GM21381 (cell line): ENCODE results near the gene SAMD4B.
"Not testable (repeated sequence)": the region's sequence is repeated elsewhere in the genome, so short reads cannot be mapped to it uniquely, and the experiment has no call there.

Source experiments
- ATAC-seq: cut with Tn5 transposase; IDR thresholded peaks from one replicate; pipeline ENCODE4 v1.9.1; 2021; ENCODE audit warnings: mild to moderate bottlenecking, moderate library complexity; ENCODE audit not compliant: unreplicated experiment

Gene SAMD4B

DNA sequence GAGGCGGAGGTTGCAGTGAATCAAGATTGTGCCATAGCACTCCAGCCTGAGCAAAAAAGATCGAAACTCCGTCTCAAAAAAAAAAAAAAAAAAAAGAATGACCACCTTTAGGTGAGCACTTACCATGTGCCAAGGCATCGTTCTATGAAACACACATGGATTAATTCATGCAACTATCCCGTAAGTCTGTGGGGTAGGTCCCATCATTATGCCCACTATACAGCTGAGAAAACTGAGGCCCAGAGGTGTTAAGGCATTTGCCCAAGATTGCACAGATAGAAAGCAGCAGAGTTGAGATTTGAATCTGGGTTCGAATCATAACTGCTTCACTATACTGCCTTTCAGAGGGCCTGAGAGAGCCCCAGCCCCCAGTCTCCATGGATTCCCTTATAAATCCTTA, 8.7 kb upstream of the SAMD4B start:
- ATAC-seq: no peak

DNA sequence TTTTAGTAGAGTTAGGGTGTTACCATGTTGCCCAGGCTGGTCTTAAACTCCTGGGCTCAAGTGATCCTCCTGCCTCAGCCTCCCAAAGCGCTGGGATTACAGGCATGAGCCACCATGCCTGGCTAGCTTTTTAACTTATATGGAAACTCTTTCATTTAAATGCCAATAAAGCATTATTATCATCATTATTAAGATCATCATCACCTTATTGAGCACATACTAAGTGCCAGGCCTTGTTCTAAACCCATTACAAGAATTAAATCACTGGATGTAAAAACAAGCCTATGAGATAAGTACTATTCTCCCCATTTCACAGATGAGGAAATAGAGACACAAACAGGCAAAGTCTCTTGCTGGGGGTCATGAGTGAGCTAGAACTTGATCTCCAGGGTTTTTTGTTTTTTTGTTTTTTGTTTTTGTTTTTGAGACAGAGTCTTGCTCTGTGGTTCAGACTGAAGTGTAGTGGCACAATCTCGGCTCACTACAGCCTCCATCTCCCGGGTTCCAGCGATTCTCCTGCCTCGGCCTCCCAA, 7.7 kb upstream of the SAMD4B start:
- ATAC-seq: no peak

DNA sequence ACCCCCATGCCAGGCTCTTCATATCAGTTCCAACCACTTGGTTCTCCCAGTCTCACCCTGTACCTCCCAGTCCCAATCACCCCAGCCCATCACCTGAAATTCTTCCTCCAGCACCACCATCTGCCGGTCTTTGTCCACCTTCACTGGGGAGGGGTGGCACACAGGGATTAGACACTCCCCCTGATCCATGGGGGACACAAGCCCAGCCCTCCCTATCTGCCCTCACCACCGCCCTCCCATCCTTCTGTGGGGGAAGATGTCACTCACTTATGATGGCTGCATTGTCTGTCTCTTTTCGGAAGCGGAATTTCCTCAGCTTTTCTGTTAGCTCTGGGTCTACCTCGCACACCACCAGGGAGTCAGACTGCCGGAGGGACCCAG, 7.1 kb upstream of the SAMD4B start:
- ATAC-seq: no peak

DNA sequence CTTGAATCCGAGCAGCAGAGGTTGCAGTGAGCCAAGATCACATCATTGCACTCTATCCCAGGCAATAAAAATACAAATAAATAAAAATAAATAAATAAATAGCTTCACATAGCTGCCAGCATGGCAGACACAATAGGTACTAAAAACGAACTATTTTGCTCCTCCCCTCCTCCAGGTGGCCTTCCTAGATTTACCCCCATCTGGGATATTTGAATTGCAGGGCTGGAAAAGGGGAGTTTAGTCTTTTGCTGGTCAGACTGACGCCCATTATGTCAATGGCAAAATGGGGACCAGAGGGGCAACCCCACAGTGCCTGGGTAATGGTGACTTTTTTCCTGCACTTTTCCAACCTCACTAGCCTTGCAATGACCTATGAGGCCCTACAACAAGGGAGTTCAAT, 5.7 kb upstream of the SAMD4B start:
- ATAC-seq: no peak

DNA sequence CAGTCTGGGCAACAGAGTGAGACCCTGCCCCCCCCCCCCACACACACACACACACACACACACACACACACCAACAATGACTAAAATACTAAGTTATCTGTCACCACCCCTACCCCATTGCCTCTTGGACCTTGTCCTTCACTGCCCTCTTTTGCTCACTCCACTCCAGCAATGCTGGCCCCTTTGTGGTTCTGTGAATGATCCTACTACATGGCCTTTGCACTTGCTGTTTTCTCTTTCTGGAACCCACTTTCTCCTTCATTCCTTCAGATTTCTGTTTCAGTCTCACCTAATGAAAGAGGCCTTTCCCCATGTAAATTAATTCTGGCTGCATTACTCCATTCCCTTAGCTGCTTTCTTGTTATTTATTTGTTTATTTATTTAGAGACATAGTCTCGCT, 2.5 kb upstream of the SAMD4B start:
- no peak for ATAC-seq

DNA sequence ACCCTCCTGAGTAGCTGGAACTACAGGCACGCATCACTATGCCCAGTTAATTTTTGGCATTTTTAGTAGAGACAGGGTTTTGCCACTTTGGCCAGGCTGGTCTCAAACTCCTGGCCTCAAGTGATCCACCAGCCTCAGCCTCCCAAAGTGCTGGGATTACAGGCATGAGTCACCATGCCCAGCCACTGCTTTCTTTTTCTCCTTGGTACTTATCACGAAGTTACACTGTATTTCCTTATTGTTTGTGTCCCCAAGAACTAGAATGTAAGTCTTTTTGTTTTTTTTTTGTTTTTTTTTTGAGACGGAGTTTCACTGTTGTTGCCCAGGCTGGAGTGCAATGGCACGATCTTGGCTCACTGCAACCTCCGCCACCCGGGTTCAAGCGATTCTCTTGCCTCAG, 2.1 kb upstream of the SAMD4B start:
- not testable (repeated sequence) for ATAC-seq

DNA sequence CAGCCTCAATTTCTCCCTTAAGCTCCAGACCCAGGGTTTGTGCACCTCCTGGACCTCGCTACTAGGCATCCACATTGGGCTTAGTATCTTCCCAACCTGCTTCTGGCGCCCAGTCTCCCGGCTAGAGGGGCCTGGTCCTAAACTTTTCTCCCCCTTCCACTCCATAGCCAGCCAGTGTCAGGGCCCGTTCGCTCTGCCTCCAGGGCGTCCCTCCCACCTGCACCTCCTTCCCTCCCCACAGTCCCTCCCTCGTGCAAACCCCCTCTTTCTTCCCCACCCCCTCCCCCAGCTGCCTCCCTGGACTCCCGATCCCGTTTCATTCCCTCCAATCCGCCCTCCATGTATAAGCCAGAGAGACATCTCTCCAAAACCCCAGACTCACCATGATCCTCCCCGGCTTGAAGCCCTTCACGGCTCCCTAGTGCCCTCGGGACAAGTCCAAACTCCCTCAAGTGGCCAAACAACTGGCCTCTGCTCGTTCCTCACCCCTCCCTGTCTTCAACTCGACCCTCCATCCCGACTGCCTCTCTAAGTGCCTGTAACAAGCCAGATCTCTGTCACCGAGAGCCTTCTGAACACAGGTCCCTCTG, 997 bp upstream of the SAMD4B start:
- no peak for ATAC-seq

DNA sequence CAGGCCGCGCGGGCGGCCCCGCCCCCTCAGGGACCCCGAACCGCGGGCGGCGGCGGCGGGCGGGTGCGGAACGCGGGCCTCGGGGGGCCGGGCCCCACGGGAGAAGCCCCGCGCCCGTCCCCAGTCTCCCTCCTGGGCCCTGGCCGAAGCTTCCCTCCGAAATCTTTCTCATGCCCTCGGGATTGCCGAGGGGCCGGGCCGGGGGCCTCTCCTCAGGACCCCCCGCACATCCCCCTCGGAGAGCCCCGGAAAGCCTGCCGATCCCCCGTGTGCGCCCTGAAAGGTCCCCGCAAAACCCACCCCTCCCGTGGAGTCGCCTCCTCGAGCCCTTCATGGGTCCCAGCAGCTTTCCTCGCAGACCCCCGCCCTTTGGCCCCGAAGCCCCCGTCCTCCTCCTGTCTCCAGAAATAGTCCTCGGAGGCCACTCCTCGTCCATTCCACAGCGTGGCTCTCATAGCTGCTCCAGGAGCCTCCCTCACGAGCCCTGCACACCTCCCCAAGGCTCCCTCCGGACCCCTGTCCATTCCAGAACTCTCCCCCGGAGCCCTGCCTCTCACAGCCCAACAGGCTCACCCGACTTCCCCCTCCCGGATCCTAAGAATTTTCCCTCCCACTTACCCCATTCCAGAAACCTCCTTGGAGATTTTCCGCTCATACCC, 555 bp downstream of the SAMD4B start:
- no peak for ATAC-seq

DNA sequence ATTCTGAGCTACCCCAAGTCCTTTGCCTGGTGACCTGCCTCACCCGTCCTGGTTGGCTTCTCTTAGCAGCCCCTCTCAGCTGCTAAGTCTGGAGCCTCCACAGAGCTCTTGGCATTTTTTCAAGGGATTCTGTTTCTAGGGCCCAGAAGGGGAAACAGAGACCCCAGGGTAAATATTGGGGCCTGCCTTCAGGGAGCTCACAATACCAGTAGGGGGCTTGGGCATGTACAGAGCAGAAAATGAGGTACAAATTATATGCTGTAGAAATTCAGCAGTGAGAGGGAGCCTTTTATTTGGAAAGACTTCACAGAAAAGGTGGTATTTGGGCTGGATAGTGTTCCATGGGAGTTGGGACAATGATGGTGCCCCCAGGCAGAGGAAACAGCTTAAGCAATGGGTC, 3.7 kb downstream of the SAMD4B start:
- no peak for ATAC-seq

DNA sequence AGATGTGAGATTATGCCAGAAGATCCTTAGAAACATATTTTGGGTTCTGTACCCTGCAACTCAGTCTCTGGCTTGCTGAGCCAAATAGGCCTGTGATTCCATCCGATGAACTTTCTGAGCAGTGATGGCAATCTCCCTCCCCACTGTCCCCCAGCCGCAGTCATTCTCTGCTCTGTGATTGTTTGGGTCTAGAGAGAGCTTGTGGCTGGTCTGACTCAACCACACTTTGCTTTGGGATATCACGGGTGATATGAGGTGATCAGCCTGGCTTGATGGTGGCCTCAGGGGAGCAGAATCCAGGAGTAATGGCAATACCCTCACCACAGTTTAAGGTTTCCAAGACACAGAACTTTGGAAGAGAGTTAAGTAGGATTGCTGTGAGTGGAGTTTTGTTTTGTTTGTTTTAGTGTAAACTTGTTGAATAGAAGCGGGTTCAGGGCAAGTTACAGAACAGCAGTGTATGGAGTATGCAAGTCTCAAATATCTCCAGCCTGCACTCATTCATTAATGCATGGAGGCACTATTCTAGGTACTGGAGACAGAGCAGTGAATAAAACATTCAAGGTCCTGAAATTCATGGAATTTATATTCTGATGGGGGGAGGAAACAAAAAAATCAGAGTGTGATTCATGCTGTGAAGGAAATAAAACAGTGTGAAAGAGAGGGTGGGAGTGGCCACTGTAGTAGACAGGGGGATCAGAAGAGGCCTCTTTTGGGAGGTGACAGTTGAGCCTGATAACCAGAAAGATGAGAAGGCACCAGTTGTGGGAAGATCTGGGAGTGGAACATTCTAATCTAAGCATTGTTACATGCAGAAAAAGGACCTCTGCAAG, 5.3 kb downstream of the SAMD4B start:
- ATAC-seq: no peak

DNA sequence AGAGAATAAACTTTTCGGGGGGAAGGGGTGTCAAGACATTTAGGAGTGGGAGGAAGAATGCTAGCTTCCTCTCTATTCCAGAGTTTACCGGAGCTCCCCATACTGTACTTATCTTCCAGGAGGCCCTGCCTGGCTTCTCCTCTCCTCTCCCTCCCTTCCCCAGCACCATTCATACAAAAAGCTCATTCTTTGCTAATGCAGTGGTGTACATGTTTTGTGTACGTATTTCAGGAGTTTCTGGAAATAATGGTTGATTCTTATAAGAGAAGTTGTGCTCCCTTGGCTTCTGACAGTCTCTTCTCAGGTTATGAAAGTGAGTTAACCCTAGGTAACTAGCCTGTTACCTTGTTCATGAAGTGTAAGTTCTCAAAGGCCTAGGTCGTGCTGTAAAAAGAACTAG, 7.1 kb downstream of the SAMD4B start:
- no peak for ATAC-seq

DNA sequence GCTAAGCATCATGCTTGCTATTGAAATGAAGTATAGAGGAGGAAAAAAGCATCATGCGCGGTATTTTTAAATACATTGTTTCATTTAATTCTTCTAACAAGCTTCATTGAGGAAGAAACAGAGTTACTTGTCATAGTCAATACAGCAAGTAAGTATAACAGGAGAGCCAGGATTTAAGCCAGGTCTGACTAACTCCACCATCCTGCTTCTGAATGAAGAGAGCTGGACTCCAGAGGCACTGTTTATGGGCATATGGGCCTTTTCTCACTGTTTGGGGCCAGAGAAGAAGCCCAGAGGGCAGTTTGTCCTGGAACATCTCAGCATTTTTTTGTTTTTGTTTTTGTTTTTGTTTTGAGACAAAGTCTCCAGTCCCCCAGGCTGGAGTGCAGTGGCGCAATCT, 7.9 kb downstream of the SAMD4B start:
- ATAC-seq: no peak

DNA sequence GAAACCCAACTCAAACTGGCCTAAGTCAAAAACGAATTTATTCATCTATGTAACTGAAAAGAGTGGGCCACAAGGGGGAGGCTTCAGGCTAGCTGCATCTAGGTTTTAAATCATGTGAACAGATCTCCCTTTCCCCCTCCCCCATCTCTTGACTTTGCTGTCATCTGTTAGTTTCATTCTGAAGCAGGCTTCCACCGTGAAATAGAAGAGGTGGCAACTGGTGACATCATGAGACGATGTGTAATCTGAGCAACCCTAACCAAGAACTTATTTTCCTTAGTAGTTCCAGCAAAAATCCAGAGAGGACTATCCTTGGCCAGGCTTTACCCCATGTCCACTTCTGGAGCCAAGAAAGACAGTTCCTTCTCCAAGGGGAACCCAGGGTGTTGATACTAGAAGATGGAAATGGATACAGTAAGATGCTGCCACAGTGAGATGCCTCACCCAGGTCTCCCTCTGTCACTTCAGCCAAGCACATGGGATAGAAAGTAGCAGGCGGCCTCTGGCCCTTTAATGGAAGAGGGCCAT, 9.4 kb downstream of the SAMD4B start:
- ATAC-seq: peak; percentile 65

DNA sequence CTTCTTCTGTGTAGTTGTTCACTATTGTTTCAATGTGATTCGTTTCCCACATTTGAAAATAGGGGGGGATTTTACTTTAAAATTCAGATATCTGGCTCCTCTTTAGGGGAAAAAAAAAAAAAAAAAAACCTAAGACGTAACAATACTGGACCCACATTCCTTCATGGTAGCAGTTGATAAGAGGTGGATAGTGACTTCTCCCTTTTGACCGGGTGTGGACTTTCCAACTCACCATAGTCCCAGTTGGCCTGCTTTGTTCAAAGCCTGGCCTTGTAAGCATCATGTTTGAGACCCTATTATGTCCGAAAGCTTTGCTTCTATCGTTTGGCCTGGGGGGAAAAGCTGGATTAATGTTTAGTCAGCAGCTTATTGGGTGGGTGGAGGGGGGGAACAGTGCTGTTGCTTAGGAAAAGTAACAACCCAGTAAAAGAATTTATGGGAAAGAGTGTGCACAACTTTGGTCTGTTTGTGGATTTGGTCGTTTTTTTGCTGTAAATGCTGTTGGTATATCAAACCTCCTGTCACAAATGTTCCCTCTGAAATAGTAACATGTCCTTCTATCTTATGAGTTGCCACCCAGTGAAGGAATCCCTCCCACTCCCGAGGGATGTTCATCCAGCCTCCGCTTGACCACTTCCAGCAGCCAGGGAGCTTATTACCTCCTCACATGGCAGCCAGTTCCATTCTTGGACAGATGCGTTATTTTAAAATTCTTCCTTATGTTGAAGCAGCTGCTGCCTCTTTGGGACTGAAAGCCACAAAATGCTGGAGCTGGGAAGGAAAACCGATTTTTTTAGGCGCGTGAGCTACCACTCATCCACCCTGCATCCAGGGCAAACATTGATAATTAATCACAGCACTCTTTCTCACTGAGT, 10.4 kb downstream of the SAMD4B start:
- no peak for ATAC-seq

DNA sequence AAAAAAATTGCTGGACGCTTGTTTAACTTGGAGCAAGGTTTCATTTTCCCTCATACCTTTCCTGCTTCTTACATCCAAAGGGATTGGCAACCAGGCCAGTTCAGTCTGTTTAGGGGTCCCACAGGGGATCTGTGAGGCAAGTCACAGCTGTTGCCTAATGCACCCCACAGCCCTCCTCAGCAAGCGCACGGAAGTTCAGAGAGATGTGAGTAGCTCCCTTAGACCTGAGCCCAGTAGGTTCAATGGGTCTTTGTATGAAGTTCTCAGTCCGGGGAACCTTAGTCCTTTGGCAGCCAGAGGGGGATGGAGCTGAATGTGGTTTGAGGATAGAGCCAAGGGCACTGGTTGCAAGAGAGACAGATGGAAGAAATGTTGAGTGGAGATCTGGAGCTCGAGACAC, 13.0 kb downstream of the SAMD4B start:
- no peak for ATAC-seq

DNA sequence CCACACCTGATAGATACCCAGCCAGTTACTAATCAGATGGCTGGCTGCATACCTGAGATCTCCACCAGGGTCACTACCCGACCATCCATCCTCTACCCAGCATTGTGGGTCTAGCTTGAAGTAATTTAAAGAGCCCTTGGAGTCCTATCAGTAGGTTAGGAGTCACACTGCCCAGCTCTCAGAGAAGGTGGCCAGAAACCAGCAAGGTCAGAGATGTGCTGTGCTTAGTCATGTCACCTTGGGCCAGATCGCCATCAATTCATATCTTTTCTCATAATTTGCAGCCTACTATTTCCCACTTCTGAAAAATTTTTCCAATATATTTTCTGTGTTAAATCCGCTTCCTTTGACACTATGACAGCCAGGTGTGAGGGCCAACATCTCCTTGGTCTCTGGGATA, 13.9 kb downstream of the SAMD4B start:
- ATAC-seq: no peak

DNA sequence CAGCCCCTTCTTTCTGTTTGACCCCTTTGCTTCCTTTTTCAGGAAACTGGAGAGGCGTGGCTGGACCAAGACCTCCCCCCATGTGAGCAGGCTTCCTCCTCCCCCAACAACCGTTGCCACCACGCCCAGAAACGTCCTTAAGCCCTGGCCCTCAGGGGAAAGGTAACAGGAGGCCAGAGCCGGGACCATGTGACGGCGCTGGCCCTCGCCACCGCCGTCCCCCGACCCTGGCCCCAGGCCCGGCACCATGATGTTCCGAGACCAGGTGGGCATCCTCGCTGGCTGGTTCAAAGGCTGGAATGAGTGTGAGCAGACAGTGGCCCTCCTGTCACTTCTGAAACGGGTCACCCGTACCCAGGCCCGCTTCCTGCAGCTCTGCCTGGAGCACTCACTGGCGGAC, 14.4 kb downstream of the SAMD4B start:
- no peak for ATAC-seq

DNA sequence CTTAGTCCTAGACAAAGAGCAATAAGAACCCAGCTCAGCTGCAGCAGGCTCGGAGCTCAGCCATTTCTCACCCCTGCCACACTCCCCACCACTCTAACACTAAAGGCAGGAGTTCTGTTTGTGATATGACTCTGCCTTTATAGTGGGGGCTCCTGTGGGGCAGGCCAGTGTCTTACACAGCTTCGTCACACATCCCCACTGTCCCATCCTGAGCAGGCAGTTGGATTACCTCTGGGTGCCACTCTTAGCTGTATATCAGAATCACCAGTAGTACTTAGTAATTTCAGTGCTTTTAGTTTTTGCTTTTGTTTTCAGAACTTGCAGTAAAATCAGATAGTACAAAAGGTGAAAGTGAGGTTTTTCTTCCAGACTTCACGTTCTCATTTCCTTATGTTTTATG, 16.8 kb downstream of the SAMD4B start:
- no peak for ATAC-seq

DNA sequence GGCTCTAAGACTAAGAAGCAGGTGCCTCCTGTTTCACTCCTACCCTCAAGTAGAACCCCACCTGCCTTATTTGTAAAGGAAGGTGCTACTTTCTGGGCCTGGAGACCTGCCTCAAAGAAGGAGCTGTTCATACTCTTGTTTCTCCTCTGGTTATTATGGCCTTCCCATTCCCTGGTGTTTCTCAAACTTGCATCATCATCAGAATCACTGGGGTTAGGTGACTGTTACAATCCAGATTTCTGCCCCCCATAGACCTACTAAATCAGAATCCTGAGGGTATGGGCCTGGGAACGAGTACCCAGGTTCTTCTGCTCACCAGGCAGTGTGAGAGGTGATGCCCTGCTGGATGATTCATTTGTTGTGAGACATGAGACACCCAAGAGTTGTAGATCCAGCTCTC, 18.4 kb downstream of the SAMD4B start:
- no peak for ATAC-seq

DNA sequence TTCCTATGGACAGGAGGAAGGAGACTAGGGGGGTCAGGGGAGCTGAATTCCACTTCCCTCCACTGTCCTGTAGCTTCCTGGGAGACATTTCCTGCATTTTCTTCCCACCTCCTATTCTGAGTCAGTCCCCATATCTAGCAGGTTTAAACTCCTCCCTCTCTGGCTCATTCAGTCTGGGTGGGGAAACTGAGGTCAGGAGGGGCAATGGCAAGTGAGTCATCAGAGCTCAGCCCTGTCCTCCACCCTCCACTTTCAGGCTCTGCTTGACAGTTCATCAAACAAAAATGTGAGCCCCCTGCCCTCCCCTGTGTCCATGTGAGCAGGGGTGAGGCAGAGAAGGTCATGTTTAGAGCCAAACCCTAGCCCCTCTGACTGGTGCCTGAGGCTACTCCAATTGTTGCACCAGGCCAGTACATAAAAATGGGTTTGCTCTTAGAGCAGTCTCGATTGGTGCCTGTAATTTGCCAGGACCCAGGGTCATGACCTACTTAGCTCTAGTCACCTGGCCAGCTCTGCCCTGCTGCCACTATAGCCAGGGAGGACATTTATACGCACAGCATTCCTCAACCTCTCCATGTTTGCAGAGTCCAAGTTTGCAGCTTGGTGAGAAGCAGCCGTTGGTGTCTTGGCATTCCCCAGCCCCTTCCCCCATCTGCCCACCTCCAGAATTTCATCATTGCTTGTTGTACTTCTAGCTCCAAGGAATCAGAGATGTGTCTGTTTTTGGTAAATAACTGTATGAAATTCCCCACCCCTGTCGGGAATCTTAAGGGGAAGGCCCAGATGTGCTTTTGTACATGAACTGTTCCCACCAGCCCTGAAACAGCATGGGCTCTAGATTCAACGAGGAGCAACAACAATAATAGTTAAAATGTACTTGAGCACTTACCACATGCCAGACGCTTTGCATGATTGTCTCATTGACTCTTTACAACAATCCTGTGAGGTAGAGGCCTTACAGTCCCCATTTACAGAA, 20.7 kb downstream of the SAMD4B start:
- ATAC-seq: no peak
